Measurements from ENCODE around the gene ANKFN1.

ANKFN1 gene

DNA sequence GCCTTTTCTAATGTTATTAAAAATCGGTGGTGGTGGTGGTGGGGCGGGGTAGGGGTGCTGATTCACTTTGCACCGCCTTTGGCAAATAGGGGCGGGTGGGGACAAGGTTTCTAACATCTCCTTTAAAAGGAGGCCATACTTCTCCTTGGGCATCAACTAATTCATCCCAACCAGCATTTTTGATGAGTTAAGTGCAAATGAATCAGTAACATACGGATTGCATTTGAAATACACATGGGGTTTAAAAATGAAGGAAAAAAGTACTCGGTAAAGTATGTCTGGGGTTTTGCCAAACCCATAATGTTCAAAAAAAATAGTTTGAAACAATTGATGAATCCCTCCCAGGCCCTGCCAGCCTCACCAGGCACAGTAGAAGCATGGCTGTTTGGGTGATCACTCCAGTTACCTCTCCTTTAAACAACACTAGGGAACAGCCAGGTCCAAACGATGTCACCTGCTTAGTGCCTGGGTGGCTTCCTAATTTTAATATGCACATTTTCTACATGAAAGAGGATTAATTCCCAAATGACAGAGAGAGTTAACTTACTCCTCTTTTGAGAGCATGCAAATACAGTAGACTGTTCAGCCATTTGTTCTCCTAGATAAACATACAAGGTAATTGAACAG lies 107.2 kb downstream of the ANKFN1 start:
- H2AFZ ChIP-seq (ENCODE audit: low read length) = no peak overlapping the region
- TF ChIP-seq EZH2phosphoT487 (IDR thresholded peaks at IDR 0.05; ENCODE audit: borderline replicate concordance) = no peak
- TF ChIP-seq, protein P1, sequence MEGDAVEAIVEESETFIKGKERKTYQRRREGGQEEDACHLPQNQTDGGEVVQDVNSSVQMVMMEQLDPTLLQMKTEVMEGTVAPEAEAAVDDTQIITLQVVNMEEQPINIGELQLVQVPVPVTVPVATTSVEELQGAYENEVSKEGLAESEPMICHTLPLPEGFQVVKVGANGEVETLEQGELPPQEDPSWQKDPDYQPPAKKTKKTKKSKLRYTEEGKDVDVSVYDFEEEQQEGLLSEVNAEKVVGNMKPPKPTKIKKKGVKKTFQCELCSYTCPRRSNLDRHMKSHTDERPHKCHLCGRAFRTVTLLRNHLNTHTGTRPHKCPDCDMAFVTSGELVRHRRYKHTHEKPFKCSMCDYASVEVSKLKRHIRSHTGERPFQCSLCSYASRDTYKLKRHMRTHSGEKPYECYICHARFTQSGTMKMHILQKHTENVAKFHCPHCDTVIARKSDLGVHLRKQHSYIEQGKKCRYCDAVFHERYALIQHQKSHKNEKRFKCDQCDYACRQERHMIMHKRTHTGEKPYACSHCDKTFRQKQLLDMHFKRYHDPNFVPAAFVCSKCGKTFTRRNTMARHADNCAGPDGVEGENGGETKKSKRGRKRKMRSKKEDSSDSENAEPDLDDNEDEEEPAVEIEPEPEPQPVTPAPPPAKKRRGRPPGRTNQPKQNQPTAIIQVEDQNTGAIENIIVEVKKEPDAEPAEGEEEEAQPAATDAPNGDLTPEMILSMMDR (conservative IDR thresholded peaks at IDR 0.05; ENCODE audit: low read length) = no peak
- no peaks in the 10 kb centered on the region for H3F3A ChIP-seq (ENCODE audit: low read depth)
- H3K9ac ChIP-seq (ENCODE audit: low read depth, low read length, poor library complexity, severe bottlenecking) = no peak overlapping the region
- H3K4me2 ChIP-seq (ENCODE audit: low read depth, low read length, poor library complexity, severe bottlenecking) = no peak overlapping the region
- no peaks in the 10 kb centered on the region for H3K36me3 ChIP-seq (ENCODE audit: insufficient read depth, low read length)
- no peaks in the 10 kb centered on the region for H3K27me3 ChIP-seq (ENCODE audit: insufficient read depth, low read length, poor library complexity, severe bottlenecking)
- no peaks in the 10 kb centered on the region for H3K9me3 ChIP-seq (ENCODE audit: insufficient read depth, low read depth, low read length)
- H3K79me2 ChIP-seq (ENCODE audit: insufficient read depth, low read length) = no peaks in the 10 kb centered on the region
- no peaks in the 10 kb centered on the region for H3K9me2 ChIP-seq (replicated peaks; ENCODE audit: low read depth, low read length)
- no peak overlapping the region for H3K4me3 ChIP-seq (ENCODE audit: low read length, poor library complexity, severe bottlenecking)
- H3K4me1 ChIP-seq (ENCODE audit: insufficient read depth, low read length, poor library complexity, severe bottlenecking) = no peaks in the 10 kb centered on the region
- H4K20me1 ChIP-seq (ENCODE audit: insufficient read depth, low read length, poor library complexity, severe bottlenecking) = no peaks in the 10 kb centered on the region

DNA sequence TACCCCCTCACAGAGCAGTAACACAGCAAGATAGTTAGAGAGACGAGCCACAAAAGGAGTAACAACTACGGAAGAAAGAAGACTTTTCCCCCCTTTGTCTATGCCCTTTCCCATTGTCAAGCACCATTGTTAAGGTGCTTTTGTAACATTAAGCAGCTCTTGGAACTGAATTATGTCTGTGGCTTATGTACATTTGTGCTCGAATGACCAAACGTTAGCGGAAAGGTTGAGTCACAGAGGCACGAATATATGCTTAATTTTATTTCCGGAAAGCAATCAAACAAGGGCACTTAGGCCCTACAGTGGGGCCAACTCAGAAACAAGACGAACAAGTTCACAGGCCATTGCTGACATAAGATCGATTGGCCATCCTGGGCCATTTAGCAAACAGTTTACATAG lies 109.5 kb downstream of the ANKFN1 start:
- Histone ChIP-seq H3K79me2 (ENCODE audit: insufficient read depth, low read length) (no peaks in the 10 kb centered on the region), H3K36me3 (ENCODE audit: insufficient read depth, low read length) (no peaks in the 10 kb centered on the region), H3K9me3 (ENCODE audit: insufficient read depth, low read depth, low read length) (no peaks in the 10 kb centered on the region), H3K4me3 (ENCODE audit: low read length, poor library complexity, severe bottlenecking) (no peak overlapping the region), H4K20me1 (ENCODE audit: insufficient read depth, low read length, poor library complexity, severe bottlenecking) (no peaks in the 10 kb centered on the region), H3K27me3 (ENCODE audit: insufficient read depth, low read length, poor library complexity, severe bottlenecking) (no peaks in the 10 kb centered on the region), H2AFZ (ENCODE audit: low read length) (no peak overlapping the region), H3F3A (ENCODE audit: low read depth) (no peaks in the 10 kb centered on the region), H3K4me1 (ENCODE audit: insufficient read depth, low read length, poor library complexity, severe bottlenecking) (no peaks in the 10 kb centered on the region), H3K4me2 (ENCODE audit: low read depth, low read length, poor library complexity, severe bottlenecking) (no peak overlapping the region), H3K9ac (ENCODE audit: low read depth, low read length, poor library complexity, severe bottlenecking) (no peak overlapping the region), H3K9me2 (replicated peaks; ENCODE audit: low read depth, low read length) (no peaks in the 10 kb centered on the region)
- TF ChIP-seq, protein P1 (conservative IDR thresholded peaks at IDR 0.05; ENCODE audit: low read length) = no peak
- TF ChIP-seq EZH2phosphoT487 (IDR thresholded peaks at IDR 0.05; ENCODE audit: borderline replicate concordance) = no peak

DNA sequence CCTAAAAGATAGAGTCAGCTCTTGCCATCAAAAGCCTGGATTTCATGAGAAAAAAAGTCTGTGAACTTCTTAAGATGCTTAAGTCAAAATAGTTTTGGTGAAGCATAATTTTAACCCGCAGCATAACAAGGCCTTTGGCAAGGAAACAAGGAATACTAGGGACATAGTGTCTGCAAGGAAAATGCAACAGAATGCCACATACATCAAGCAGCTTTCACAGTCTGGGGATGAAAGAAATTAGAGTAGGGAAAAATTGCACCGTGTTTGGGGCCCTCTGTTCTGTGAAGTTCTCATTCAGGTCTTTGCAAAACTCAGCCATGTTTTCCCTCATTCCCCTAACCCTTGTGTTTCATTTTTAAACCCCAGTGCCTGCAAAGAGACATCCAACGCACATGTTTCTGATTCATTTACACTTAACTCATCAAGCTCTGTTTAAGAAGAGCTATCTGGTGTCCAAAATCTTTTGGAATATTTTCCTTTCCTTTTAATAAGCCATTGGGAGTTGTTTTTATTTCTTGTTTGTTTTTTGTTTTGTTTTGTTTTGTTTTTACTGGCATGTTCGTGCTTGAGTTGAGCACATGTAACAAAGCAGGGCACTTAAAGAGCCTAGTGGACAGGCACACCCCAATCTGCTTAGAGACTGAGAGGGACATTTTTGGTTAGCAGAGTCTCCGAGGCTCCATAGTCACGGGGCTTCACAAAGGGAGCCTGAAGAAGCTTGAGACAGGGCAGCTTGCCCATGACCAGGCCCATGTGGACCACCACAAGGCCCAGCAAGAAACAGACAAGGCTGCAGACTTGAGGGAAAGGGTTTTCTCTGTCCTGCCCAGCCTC lies 116.5 kb downstream of the ANKFN1 start:
- H3K9me2 ChIP-seq (replicated peaks; ENCODE audit: low read depth, low read length) = no peaks in the 10 kb centered on the region
- H3K9me3 ChIP-seq (ENCODE audit: insufficient read depth, low read depth, low read length) = no peaks in the 10 kb centered on the region
- H3K4me1 ChIP-seq (ENCODE audit: insufficient read depth, low read length, poor library complexity, severe bottlenecking) = no peaks in the 10 kb centered on the region
- TF ChIP-seq, protein P1 (conservative IDR thresholded peaks at IDR 0.05; ENCODE audit: low read length) = no peak
- TF ChIP-seq EZH2phosphoT487 (IDR thresholded peaks at IDR 0.05; ENCODE audit: borderline replicate concordance) = no peak
- peak overlapping the region; percentile 76 for H2AFZ ChIP-seq (ENCODE audit: low read length)
- no peaks in the 10 kb centered on the region for H3K36me3 ChIP-seq (ENCODE audit: insufficient read depth, low read length)
- H3K27me3 ChIP-seq (ENCODE audit: insufficient read depth, low read length, poor library complexity, severe bottlenecking) = no peaks in the 10 kb centered on the region
- no peak overlapping the region for H3K4me3 ChIP-seq (ENCODE audit: low read length, poor library complexity, severe bottlenecking)
- H3K9ac ChIP-seq (ENCODE audit: low read depth, low read length, poor library complexity, severe bottlenecking) = no peak overlapping the region
- H3K79me2 ChIP-seq (ENCODE audit: insufficient read depth, low read length) = no peaks in the 10 kb centered on the region
- no peaks in the 10 kb centered on the region for H3F3A ChIP-seq (ENCODE audit: low read depth)
- H4K20me1 ChIP-seq (ENCODE audit: insufficient read depth, low read length, poor library complexity, severe bottlenecking) = no peaks in the 10 kb centered on the region
- no peak overlapping the region for H3K4me2 ChIP-seq (ENCODE audit: low read depth, low read length, poor library complexity, severe bottlenecking)

Data from Loucy (cell line).